SK-N-SH treated with all-trans-retinoic acid at 6 μM for 48 hours (cell line): Measurements from ENCODE around the gene ABHD8.

Experiments
- ATAC-seq: fragments of 200-7000 bp; cut with Tn5 transposase; 3 replicates; pipeline ENCODE4 v1.9.1; 2020; ENCODE audit warnings: mild to moderate bottlenecking, moderate library complexity
- ARNTL ChIP-seq: fragments of 450-650 bp; formaldehyde crosslinking; IDR thresholded peaks from 2 replicates; pipeline ENCODE4 v1.5.0; 2020; ENCODE audit warnings: low read depth, mild to moderate bottlenecking, moderate library complexity, borderline replicate concordance
- BACH2 ChIP-seq: fragments of 250-450 bp; sonication (Bioruptor Pico); IDR thresholded peaks from 2 replicates; pipeline ENCODE4 v1.9.0; 2021; ENCODE audit warnings: mild to moderate bottlenecking, borderline replicate concordance
- CREB5 ChIP-seq: fragments of 250-450 bp; sonication (Bioruptor Pico); IDR thresholded peaks from 2 replicates; pipeline ENCODE4 v1.5.1; 2020; ENCODE audit warnings: low read depth, mild to moderate bottlenecking, moderate library complexity
- CSDC2 ChIP-seq: fragments of 250-450 bp; sonication (Bioruptor Pico); IDR thresholded peaks from 2 replicates; pipeline ENCODE4 v1.5.0; 2020; ENCODE audit warnings: mild to moderate bottlenecking, moderate library complexity
- CSRNP3 ChIP-seq: fragments of 250-450 bp; sonication (Bioruptor Pico); IDR thresholded peaks from 2 replicates; pipeline ENCODE4 v1.5.1; 2021; ENCODE audit warnings: mild to moderate bottlenecking, moderate library complexity
- ISL1 ChIP-seq: fragments of 250-450 bp; sonication (Bioruptor Pico); IDR thresholded peaks from 2 replicates; pipeline ENCODE4 v2.1.2; 2022; ENCODE audit warnings: mild to moderate bottlenecking, moderate library complexity
- OSR1 ChIP-seq: fragments of 250-450 bp; sonication (Bioruptor Pico); IDR thresholded peaks from 2 replicates; pipeline ENCODE4 v1.8.0; 2022; ENCODE audit warnings: moderate library complexity, mild to moderate bottlenecking, inconsistent platforms
- PATZ1 ChIP-seq: fragments of 250-450 bp; sonication (Bioruptor Pico); IDR thresholded peaks from 2 replicates; pipeline ENCODE4 v1.8.0; 2020; ENCODE audit warnings: mild to moderate bottlenecking, moderate library complexity, borderline replicate concordance
- POU6F1 ChIP-seq: fragments of 250-450 bp; sonication (Bioruptor Pico); IDR thresholded peaks from 2 replicates; pipeline ENCODE4 v1.8.0; 2021; ENCODE audit warnings: low read depth, mild to moderate bottlenecking, moderate library complexity, borderline replicate concordance
- PPARA ChIP-seq: fragments of 250-450 bp; sonication (Bioruptor Pico); IDR thresholded peaks from 2 replicates; pipeline ENCODE4 v1.5.0; 2020; ENCODE audit warnings: mild to moderate bottlenecking, borderline replicate concordance
- TOX ChIP-seq: fragments of 250-450 bp; sonication (Bioruptor Pico); IDR thresholded peaks from 2 replicates; pipeline ENCODE4 v1.8.0; 2021; ENCODE audit warnings: mild to moderate bottlenecking, moderate library complexity, borderline replicate concordance
- TSHZ2 ChIP-seq: fragments of 250-450 bp; sonication (Bioruptor Pico); IDR thresholded peaks from 2 replicates; pipeline ENCODE4 v1.5.0; 2020; ENCODE audit warnings: mild to moderate bottlenecking, moderate library complexity
- ZC3H10 ChIP-seq: fragments of 250-450 bp; sonication (Bioruptor Pico); IDR thresholded peaks from 2 replicates; pipeline ENCODE4 v1.5.1; 2021; ENCODE audit warnings: mild to moderate bottlenecking, moderate library complexity
- ZFP3 ChIP-seq: fragments of 250-450 bp; sonication (Bioruptor Pico); IDR thresholded peaks from 2 replicates; pipeline ENCODE4 v1.5.0; 2020; ENCODE audit warnings: mild to moderate bottlenecking, moderate library complexity
- ZNF565 ChIP-seq: fragments of 450-650 bp; formaldehyde crosslinking; conservative IDR thresholded peaks from 2 replicates; pipeline ENCODE4 v1.5.0; 2020; ENCODE audit warnings: low read depth, mild to moderate bottlenecking, moderate library complexity
- ZNF70 ChIP-seq: fragments of 450-650 bp; formaldehyde crosslinking; IDR thresholded peaks from 2 replicates; pipeline ENCODE4 v1.5.0; 2020; ENCODE audit warnings: mild to moderate bottlenecking, moderate library complexity
- ZNF8 ChIP-seq: fragments of 450-650 bp; formaldehyde crosslinking; IDR thresholded peaks from 2 replicates; pipeline ENCODE4 v1.5.0; 2020; ENCODE audit warnings: mild to moderate bottlenecking, moderate library complexity

The ABHD8 gene

GRCh38 chr19:17305216-17305516 is 1.9 kb upstream of the ABHD8 start:
- no peak for ATAC-seq
- TF ChIP-seq POU6F1 (CRISPR knock-in tag) (no peak), ZNF8 (no peak), PATZ1 (CRISPR knock-in tag) (no peak), PPARA (CRISPR knock-in tag) (no peak), ZNF70 (CRISPR knock-in tag) (no peak)

GRCh38 chr19:17304386-17305215 is 1.4 kb upstream of the ABHD8 start:
- TF ChIP-seq CSDC2 (no peak), CREB5 (CRISPR knock-in tag) (no peak), ZNF8 (no peak), BACH2 (no peak), ISL1 (CRISPR knock-in tag) (no peak), ZFP3 (no peak), ZNF70 (CRISPR knock-in tag) (no peak)
- no peak for ATAC-seq

- no peak for TF ChIP-seq OSR1
- TF ChIP-seq ZNF565 = no peak
- no peak for TF ChIP-seq POU6F1 (CRISPR knock-in tag)
- TF ChIP-seq ZC3H10 = no peak
- no peak for TF ChIP-seq TOX
- no peak for TF ChIP-seq PATZ1 (CRISPR knock-in tag)
- TF ChIP-seq ARNTL (CRISPR knock-in tag) = no peak
- TF ChIP-seq TSHZ2 (CRISPR knock-in tag) = no peak
- TF ChIP-seq CSRNP3 (CRISPR knock-in tag) = no peak
- no peak for ATAC-seq
Measured at GRCh38 chr19:17303940-17304267, 679 bp upstream of the ABHD8 start.
